AG10803 (cell line): ENCODE measurements around the gene CPSF7.

Experiments used
- DNase-seq: peaks from one replicate; pipeline ENCODE4 v3.0.0; 2010; ENCODE audit warnings: low read depth
- H3K4me3 ChIP-seq: 2 replicates; pipeline ENCODE4 v1.5.1; 2011; ENCODE audit warnings: mild to moderate bottlenecking, low read length, control low read depth
- CTCF ChIP-seq: conservative IDR thresholded peaks from 2 replicates; pipeline ENCODE4 v1.5.1; 2011; ENCODE audit warnings: mild to moderate bottlenecking, low read length, control low read depth, inconsistent platforms

CPSF7 gene

DNA sequence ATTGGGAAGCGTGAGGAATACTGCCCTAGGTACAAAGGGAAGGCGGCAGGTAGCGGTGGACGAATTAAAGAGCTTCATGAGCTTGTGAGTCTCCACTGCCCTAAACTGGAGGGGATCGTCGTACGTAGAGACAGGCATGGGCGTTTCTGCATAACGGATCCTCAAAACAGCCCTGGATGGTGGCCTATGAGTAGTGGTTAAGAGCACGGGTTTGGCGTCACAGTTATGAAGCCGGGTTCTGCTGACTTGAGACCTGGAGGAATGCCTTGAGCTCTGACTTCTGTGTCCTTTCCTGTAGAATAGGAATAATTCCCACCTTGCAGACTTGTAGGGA lies 67.3 kb downstream of the CPSF7 start:
- no peak for TF ChIP-seq CTCF
- peak; percentile 49 for DNase-seq
- H3K4me3 ChIP-seq = peak overlapping the region; percentile 97

DNA sequence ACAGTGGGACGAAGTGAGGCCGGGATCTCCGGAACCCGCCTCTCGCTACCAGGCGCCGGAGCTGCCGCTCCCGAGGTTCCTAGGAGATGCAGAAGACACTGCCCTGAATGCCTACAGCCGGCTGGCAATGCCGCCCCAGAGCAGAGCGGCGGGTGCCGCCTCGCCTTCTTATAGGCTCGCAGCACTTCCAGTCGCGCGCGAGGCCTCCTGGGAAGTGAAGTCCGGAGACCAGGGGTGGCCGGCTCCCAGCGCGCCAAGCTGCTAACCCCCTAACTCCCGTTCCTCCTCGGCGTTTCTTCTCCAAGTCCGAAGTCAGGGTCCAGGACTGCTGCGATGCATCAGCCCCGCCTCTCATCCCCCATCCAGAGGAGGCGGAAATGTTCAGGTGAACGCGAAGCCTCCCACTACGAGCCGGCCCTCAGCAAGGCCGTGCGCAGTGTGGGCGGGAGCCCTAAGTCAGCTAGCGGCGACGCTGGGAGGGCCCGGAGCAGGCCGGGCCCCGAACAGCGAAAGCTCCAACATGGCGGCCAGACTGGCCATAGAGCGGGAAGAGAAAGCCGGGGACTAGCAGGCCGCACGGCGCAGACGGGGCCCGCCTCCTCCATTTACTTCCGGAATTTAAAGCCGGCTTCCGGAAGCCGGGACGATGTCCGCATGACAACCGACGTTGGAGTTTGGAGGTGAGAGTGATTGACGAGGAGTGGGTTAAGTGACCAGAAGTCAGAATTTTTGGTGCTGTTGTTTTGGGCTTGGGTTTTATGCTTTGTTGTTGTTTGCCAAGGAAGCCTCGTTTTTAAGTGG lies 67.8 kb downstream of the CPSF7 start, which contains the start of the genes CYB561A3 and TMEM138:
CYB561A3 (minus strand) TSS at position 142 of the 801 bp plus-strand sequence. CDS start 5,169 bp downstream, outside the sequence.
TMEM138 (plus strand) TSS at position 634 of the 801 bp plus-strand sequence. CDS start 2,017 bp downstream, outside the sequence.
- peak within 1 kb of the TSS; percentile 97 for H3K4me3 ChIP-seq
- no peak for TF ChIP-seq CTCF
- DNase-seq = peak; percentile 92

GRCh38 chr11:61361237-61361740 lies 68.5 kb downstream of the CPSF7 start:
- no peak for DNase-seq
- peak overlapping the region; percentile 97 for H3K4me3 ChIP-seq
- no peak for TF ChIP-seq CTCF

GRCh38 chr11:61359516-61359915 lies 70.3 kb downstream of the CPSF7 start:
- no peak for DNase-seq
- no peak for TF ChIP-seq CTCF
- H3K4me3 ChIP-seq = no peak overlapping the region

DNA sequence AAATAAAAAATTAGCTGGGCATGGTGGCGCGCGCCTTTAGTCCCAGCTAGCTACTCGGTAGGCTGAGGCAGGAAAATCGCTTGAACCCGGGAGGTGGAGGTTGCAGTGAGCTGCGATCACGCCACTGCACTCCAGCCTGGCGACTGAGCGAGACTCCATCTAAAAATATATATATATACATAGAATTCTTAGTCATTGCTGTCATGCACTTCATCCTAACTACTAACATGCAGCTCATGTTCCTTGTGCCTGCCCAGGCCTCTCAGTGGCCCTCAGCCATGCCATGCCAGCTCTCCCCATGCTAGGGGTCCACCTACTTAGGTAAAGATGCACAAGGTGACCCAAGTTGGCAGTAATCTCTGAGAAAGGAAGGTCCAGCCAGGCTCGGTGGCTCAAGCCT lies 71.2 kb downstream of the CPSF7 start:
- no peak overlapping the region for H3K4me3 ChIP-seq
- DNase-seq = no peak
- no peak for TF ChIP-seq CTCF

DNA sequence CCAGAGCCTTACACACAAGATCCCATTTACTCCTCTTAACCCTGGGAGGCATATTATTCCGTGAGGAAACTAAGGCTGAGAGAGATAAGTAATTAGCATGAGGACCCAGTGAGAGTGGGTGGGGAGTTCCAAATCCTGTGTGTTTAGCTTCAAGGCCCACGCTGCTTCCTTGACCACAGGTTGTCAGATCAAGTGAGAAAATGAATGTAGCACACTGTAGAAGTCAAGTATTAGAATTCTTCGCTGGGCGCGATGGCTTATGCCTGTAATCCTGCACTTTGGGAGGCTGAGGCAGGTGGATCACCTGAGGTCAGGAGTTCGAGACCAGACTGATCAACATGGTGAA lies 71.9 kb downstream of the CPSF7 start:
- no peak overlapping the region for H3K4me3 ChIP-seq
- TF ChIP-seq CTCF = no peak
- DNase-seq = no peak
